HEK293T (cell line): ENCODE measurements around the gene SLAMF8.

ENCODE experiments used
- ARNT ChIP-seq: fragments of 450-650 bp; IDR thresholded peaks from 2 replicates; pipeline ENCODE4 v1.6.1; 2017; ENCODE audit warnings: mild to moderate bottlenecking
- BHLHE40 ChIP-seq: fragments of 450-650 bp; IDR thresholded peaks from 2 replicates; pipeline ENCODE4 v1.6.1; 2016; ENCODE audit warnings: mild to moderate bottlenecking, moderate library complexity, borderline replicate concordance
- ELF4 ChIP-seq: fragments of 450-650 bp; IDR thresholded peaks from 2 replicates; pipeline ENCODE4 v1.6.1; 2017; ENCODE audit warnings: antibody characterized with exemption
- FOXK2 ChIP-seq: fragments of 450-650 bp; IDR thresholded peaks from 2 replicates; pipeline ENCODE4 v1.6.1; 2016; ENCODE audit warnings: mild to moderate bottlenecking
- FOXM1 ChIP-seq: fragments of 450-650 bp; IDR thresholded peaks from 2 replicates; pipeline ENCODE4 v1.6.1; 2017; ENCODE audit warnings: mild to moderate bottlenecking, borderline replicate concordance
- L3MBTL2 ChIP-seq: fragments of 450-650 bp; conservative IDR thresholded peaks from 2 replicates; pipeline ENCODE4 v1.6.1; 2016; ENCODE audit warnings: mild to moderate bottlenecking
- LEF1 ChIP-seq: fragments of 450-650 bp; IDR thresholded peaks from 2 replicates; pipeline ENCODE4 v1.6.1; 2017; ENCODE audit warnings: mild to moderate bottlenecking, borderline replicate concordance
- SP1 ChIP-seq: fragments of 450-650 bp; IDR thresholded peaks from 2 replicates; pipeline ENCODE4 v1.6.1; 2017

GRCh38 chr1:159825564-159825963 is 1.1 kb upstream of the SLAMF8 start:
- no peak for TF ChIP-seq L3MBTL2
- no peak for TF ChIP-seq FOXM1
- no peak for TF ChIP-seq SP1
- TF ChIP-seq LEF1 = no peak
- TF ChIP-seq ARNT = no peak
- no peak for TF ChIP-seq BHLHE40
- TF ChIP-seq ELF4 = no peak
- TF ChIP-seq FOXK2 = no peak
